ENCODE measurements around the gene SQSTM1.
"Not testable (repeated sequence)": the region's sequence is repeated elsewhere in the genome, so short reads cannot be mapped to it uniquely, and the experiment has no call there.

The SQSTM1 gene

GRCh38 chr5:179820483-179821297 lies at the start of gene SQSTM1:
Gene SQSTM1, plus strand, starts transcription at chr5:179820905. Its CDS starts 32 bp downstream, at chr5:179820937.
- peak; percentile 56 to 72 for DNase-seq

- no peak for DNase-seq
These were observed 49.3 kb upstream of the SQSTM1 start for GRCh38 chr5:179771311-179771895.

DNA sequence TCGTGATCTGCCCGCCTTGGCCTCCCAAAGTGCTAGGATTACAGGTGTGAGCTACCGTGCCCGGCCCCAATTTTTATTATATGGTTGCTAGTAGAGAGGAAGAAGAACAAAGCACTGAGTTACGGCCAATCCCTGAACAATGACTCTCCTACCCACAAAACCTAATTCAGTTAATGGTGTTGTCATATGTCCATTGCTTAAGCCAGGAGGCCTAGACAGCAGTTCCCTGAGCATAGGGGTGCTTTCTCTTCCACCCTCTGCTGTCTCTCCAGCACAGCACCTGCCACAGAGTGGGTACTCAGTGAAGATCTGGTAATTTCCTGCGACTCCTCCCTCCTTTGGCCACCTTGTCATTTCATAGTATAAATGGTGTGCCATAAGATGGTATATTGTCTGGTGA lies 48.4 kb upstream of the SQSTM1 start:
- no peak for DNase-seq

GRCh38 chr5:179773686-179774040 lies 47.0 kb upstream of the SQSTM1 start:
- no peak for DNase-seq

GRCh38 chr5:179774442-179774841 lies 46.3 kb upstream of the SQSTM1 start:
- DNase-seq, result no peak

- no peak for DNase-seq
These were observed 44.2 kb upstream of the SQSTM1 start for GRCh38 chr5:179776411-179776938.

- no peak for DNase-seq
These were observed 43.2 kb upstream of the SQSTM1 start for GRCh38 chr5:179777456-179777855.

DNA sequence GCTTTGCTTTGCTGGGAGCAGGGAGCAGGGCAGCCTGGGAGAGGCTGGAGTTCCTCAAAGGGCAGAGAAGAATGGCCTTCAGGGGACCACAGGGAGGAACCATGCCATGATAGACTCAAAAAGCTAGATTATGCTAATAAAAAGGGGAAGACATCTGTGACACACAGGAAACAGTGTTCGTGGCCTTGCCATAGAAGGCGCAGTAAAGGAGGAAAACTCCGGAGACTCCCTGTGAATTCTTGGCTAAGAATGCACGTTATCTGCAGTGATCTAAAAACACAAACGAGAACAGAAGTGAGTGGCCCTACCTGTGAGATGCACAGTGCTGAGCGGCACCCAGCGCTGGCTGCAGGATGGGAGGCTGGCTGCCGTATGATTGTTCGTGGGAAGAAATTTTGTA lies 42.8 kb upstream of the SQSTM1 start:
- no peak for DNase-seq

- DNase-seq, result no peak
These were observed 42.1 kb upstream of the SQSTM1 start for GRCh38 chr5:179778591-179778990.

- DNase-seq, result no peak
These were observed 40.9 kb upstream of the SQSTM1 start for GRCh38 chr5:179779826-179780225.

GRCh38 chr5:179780362-179780761 lies 40.3 kb upstream of the SQSTM1 start:
- no peak for DNase-seq

DNA sequence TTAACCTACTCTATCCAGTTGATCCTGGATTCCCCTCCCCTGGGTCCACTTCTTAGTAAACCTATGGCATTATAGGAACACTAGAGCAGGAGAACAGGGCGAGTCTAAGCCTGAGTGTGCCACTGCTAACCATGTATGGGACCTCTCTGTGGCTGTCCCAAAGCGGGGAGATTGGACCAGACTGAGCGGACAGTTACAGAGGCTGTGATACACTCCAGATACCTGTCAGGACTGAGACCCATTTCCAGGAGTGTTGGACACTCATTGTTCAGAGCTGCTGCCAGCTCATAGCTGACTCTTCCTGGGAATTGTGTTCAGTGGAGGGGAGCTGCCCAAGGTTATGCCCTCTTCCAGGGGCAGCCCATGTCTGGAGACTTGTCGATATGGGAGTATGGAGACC lies 38.9 kb upstream of the SQSTM1 start:
- no peak for DNase-seq

DNA sequence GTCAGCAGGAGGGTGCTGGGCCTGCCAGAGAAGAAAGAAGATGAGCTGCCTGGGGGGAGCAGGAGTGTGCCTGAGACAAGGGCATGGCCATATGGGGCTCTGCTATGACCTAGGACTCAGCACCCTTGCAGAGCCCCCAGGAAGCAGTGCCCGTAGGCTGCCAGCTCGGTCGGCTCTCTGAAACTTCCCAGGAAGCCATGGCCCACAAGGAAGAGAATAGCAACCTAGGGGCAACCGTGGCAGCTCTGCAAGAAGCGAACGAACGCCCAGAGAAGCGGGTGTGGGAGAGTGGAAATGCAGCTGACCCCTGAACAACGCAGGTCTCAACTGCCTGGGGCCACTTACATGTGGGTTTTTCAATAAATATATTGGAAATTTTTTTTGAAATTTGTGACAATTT lies 37.6 kb upstream of the SQSTM1 start:
- no peak for DNase-seq

- no peak for DNase-seq
These were observed 33.8 kb upstream of the SQSTM1 start for GRCh38 chr5:179786861-179787260.

- DNase-seq, result no peak
These were observed 32.4 kb upstream of the SQSTM1 start for GRCh38 chr5:179788193-179788854.

DNA sequence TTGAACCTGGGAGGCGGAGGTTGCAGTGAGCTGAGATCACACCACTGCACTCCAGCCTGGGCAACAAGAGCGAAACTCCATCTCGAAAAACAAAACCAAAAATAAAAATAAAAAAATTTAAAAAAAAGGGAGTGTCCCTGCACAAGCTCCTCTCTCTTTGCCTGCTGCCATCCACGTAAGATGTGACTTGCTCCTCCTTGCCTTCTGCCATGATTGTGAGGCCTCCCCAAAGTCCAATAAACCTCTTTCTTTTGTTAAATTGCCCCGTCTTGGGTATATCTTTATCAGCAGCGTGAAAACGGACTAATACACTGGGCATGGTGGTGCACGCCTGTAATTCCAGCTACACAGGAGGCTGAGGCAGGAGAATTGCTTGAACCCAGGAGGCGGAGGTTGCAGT lies 31.4 kb upstream of the SQSTM1 start:
- not testable (repeated sequence) for DNase-seq

DNA sequence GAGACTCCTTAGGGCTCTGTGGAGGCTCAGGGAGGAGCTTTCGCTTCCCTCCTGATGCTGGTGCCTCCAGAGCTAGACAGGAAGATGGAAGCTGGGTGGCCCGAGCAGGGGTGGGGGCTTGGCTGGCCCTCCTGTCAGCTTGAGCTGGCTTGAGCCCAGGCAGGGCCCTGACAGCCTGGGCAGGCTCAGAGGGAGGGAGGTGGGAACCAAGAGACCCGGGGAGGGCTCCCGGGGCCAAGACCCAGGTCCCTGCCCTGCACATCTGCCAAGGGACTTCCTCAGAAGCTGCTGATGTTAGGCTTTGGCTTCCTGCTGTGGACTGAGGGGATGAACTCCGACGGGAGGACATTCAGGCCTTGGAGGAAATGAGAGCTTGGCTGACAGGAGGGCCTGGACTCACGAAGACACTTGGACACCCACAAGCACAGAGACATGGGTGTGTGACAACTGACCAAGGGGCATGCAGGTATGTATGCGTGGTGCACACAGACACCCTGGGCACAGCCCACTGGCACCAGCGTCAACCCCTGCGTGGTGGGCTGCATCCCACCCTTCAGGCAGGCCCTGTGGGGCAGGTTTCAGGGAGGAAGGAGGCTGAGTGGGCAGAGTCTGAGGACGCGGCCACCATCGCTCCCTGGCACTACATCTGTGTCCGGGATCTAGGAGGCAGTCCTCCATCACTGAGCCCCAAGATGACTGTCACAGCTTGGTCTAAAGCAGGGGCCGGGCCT lies 28.7 kb upstream of the SQSTM1 start:
- no peak for DNase-seq

- no peak for DNase-seq
These were observed 27.9 kb upstream of the SQSTM1 start for GRCh38 chr5:179792612-179793467.

DNA sequence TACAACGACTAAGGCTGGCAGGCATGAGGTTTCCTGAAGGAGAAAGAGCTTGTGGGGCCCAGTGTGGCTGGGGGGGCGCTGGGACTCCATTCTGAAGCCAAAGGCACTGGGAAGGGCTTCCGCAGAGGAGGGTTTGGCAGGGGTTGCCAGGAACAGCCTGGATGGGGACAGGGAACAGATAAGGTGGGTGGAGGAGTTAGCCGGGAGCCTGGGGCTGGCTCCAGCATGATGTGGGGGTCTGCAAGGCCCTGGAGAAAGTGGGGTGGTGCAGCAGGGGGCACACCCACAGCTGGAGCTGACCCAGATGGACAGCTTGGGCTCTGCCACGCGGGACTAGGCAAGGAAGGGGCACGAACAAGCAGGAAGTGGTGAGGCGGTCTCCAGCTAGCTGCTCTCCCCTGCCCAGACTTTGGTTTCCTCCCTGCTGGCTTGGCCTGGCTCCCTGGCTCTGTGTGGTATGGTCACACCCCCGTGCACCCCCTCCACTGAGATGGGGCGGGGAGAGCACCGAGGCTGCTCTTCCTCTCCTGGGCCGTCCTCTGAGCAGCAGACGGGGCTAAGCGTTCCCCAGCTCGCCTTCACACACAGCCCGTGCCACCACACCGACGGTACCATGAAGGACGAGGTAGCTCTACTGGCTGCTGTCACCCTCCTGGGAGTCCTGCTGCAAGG lies 27.1 kb upstream of the SQSTM1 start, which contains the start of gene LTC4S:
Gene LTC4S, plus strand, starts transcription at position 519 of the 672 bp plus-strand sequence. Its CDS starts 95 bp downstream, at position 614.
- no peak for DNase-seq

GRCh38 chr5:179794171-179794570 lies 26.5 kb upstream of the SQSTM1 start:
- DNase-seq, result no peak

GRCh38 chr5:179794575-179794974 lies 26.1 kb upstream of the SQSTM1 start:
- DNase-seq, result no peak
